Measurements from ENCODE around the gene TRABD. TPM values are rescaled to one million over a fixed set of nuclear protein-coding genes. Genes with fewer than 3 reads are reported as not detected.

Gene TRABD
- total RNA-seq, 1 donor from 2014 or later: 11.3 TPM

- DNase-seq (ENCODE audit: low read depth in 2 of 2): peak; percentile 39 to 42
These were observed 53.0 kb downstream of the TRABD start for GRCh38 chr22:50238755-50239154.

- no peak for DNase-seq (ENCODE audit: low read depth in 2 of 2)
These were observed 56.8 kb downstream of the TRABD start for GRCh38 chr22:50242406-50242949.

DNA sequence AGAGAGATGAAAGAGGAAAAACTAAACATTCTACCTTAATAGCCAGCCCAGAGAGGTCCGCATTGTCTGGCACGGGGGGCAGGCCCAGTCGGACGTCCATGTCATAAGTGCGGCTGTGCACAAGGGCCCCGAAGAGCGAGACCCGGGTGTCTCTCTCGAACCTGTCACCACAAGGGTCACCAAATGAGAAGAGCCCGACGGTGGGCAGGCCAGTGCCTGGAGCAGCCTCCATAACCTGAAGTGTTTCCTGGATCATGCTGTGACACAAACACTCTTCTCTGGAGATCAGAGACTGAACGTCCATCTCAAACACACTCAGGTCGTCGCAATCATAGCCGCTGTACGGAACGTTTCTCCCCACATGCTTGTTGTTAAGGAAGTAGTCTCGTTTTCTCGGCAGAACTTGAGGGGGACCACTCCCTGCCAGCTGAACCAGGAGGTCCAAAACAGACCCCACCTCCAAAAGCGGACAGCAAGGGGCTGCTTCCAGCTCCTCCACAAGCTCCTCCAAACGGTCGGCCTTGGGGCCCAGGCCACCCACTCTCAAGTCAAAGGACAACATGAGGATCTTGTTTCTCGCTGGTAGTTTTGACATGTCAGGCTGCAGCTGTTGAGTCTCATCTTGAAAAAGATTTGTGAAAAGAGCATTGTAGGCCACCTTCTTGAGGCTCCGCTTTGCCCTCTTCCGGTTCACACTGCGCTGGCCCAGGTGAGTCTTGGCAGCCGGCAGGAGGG is 58.1 kb downstream of the TRABD start:
- DNase-seq (ENCODE audit: low read depth in 2 of 2): peak in 1 of 2 donors; percentile 38

DNA sequence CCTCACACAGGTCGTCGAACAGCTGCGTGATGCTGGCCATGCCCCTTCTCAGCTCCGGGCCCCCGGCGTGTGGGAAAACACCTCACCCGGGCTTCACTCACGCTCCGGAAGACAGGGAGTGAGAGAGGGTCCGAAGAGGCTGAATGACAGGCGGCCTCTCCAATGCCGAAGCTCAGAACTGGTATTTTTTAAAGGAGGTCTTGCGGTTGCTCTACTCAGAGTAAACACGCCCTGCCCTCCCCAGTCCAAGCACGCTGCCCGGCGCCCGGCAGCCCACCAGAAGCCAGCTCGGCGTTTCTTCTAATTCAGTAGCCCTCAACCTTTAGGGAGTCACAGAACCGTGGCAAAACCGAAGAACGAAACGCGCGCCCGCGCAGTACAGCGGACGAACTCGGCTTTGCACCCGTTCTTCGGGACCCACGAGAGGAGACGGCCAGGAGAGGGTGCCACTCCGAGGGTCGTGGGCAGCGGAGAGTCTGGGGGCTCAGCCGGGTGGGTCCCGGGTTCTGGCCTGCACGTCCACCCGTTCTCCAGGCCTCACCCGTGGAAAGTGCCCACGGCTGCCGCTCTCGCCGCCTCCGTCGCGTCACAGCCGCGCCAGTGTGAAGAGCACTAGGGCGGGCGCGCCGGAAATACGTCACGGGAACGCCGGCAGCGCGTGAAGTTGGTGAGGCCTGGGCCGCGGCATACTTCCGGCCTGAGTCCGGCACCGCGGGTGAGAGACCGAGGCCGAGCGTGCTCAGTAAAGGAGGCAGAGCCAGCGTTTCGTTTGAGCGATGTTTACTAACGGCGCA is 58.9 kb downstream of the TRABD start, which contains the start of gene TUBGCP6:
TUBGCP6 (minus strand) TSS at position 604 of the 794 bp plus-strand sequence; CDS start at position 40, 564 bp downstream.
- DNase-seq (ENCODE audit: low read depth in 2 of 2): peak; percentile 94 to 97

GRCh38 chr22:50245214-50246072 is 59.7 kb downstream of the TRABD start:
- no peak for DNase-seq (ENCODE audit: low read depth in 2 of 2)

GRCh38 chr22:50246242-50247175 is 60.8 kb downstream of the TRABD start:
- DNase-seq (ENCODE audit: low read depth in 2 of 2): no peak

- peak; percentile 82 to 91 for DNase-seq (ENCODE audit: low read depth in 2 of 2)
These were observed 62.0 kb downstream of the TRABD start for GRCh38 chr22:50247748-50248147.

DNA sequence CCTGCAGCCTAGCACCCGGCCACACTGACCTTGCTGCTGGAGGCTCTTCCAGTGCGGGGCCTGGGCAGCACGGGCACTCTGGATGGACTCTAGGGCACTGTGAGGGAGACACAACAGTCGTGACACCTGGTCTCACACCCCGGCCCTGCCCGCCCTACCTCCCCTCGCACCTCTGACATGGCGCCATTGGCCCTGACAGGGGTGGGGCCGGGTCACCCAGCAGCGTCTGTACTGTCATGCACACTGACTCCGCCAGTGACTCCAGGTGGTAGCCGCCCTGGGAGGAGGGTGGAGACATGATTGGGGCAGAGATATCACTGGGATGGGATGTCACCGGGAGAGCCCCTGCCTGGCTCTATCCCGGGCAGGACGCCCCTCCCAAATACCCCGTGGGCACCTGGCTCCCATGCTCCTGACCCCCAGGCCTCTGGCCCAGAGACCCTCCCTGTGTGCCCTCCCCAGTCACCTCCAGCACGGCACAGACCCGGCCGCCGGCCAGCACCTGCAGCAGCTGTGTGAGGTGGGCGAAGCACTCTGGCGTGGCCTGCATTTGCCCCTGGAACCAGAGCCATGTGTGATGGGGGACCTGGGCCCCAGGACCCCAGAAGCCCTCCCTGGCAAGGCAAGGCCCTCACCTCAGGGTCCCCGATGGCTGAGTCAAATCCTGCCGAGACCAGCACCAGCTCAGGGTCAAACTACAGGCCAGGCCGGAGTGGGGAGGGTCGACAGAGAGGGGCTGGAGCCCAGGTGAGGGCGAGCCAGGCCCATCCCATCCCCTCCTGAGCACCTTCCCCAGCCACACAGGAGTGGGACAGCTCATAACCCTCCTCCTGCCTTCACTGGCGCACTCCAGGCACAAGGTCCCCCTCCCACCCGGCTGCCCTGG is 62.7 kb downstream of the TRABD start:
- no peak for DNase-seq (ENCODE audit: low read depth in 2 of 2)

Other genes starting within 250 kb of the TRABD start
- gene PIM3, start 225.1 kb upstream of the TRABD start, total RNA-seq: 156 and 396 TPM in 2 replicates
- under 0.01 TPM in 1 of 2 replicates, not detected in the other for gene IL17REL, start 173.1 kb upstream of the TRABD start, total RNA-seq
- not detected in 2 replicates for gene TTLL8, start 127.6 kb upstream of the TRABD start, total RNA-seq
- gene MLC1, start 100.5 kb upstream of the TRABD start, total RNA-seq: not detected in 2 replicates
- 22.7 and 44.2 TPM in 2 replicates for gene MOV10L1, start 95.9 kb upstream of the TRABD start, total RNA-seq
- 0.40 and 0.44 TPM in 2 replicates for gene PANX2, start 15.2 kb upstream of the TRABD start, total RNA-seq
- 14.1 and 14.4 TPM in 2 replicates for gene SELENOO, start 15.1 kb downstream of the TRABD start, total RNA-seq
- 11.8 and 21.2 TPM in 2 replicates for gene TUBGCP6, start 59.1 kb downstream of the TRABD start, total RNA-seq
- gene HDAC10, start 65.4 kb downstream of the TRABD start, total RNA-seq: 9.4 and 11.3 TPM in 2 replicates
- 37.0 and 53.6 TPM in 2 replicates for gene MAPK12, start 75.8 kb downstream of the TRABD start, total RNA-seq
- 16.3 and 21.8 TPM in 2 replicates for gene MAPK11, start 84.5 kb downstream of the TRABD start, total RNA-seq
- 47.3 and 55.2 TPM in 2 replicates for gene PLXNB2, start 121.7 kb downstream of the TRABD start, total RNA-seq
- gene DENND6B, start 141.1 kb downstream of the TRABD start, total RNA-seq: 0.65 and 1.8 TPM in 2 replicates
- 32.9 and 37.7 TPM in 2 replicates for gene PPP6R2, start 157.4 kb downstream of the TRABD start, total RNA-seq

All from lung microvascular endothelial cell (primary cell).